Measurements from ENCODE around the gene LRPAP1. TPM values are rescaled to one million over a fixed set of nuclear protein-coding genes. Genes with fewer than 3 reads are reported as not detected.

Gene LRPAP1
- total RNA-seq, 4 donors from 2014 or later, result 112 to 153 (median 123) TPM

DNA sequence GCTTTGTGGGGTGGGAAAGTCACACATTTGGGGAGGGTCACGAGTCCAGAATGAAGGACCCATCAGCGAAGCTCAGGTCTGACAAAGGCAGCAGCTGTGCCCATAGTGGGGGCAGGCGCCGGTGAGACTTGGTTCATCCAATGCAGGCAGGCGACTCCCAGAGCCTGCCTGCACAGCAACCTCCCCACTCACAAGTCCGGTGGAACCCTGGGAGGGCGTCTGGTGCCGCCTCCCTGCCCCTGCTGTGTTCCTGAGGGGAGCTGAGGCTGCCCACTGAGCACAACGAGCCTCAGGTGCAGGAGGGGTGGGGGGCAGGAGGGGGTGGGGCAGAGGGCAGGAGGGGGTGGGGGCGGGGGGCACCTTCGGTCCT lies 13.7 kb downstream of the LRPAP1 start:
- H3K4me3 ChIP-seq (ENCODE audit: low read depth, poor library complexity, severe bottlenecking), result no peak overlapping the region
- 89 to 91% methylated on average over 11 of the region's 11 CpGs for WGBS, 2 donors
- intact Hi-C loops (cut with DNase I; ENCODE audit: low total_unique reads), result no loop called here
- TF ChIP-seq POLR2A (IDR thresholded peaks at IDR 0.05), result no peak
- TF ChIP-seq, protein P1, sequence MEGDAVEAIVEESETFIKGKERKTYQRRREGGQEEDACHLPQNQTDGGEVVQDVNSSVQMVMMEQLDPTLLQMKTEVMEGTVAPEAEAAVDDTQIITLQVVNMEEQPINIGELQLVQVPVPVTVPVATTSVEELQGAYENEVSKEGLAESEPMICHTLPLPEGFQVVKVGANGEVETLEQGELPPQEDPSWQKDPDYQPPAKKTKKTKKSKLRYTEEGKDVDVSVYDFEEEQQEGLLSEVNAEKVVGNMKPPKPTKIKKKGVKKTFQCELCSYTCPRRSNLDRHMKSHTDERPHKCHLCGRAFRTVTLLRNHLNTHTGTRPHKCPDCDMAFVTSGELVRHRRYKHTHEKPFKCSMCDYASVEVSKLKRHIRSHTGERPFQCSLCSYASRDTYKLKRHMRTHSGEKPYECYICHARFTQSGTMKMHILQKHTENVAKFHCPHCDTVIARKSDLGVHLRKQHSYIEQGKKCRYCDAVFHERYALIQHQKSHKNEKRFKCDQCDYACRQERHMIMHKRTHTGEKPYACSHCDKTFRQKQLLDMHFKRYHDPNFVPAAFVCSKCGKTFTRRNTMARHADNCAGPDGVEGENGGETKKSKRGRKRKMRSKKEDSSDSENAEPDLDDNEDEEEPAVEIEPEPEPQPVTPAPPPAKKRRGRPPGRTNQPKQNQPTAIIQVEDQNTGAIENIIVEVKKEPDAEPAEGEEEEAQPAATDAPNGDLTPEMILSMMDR (IDR thresholded peaks at IDR 0.05), result no peak
- DNase-seq (ENCODE audit: low spot score in 2 of 2), result no peak

GRCh38 chr4:3517731-3518510 lies 14.3 kb downstream of the LRPAP1 start:
- TF ChIP-seq, protein P1 (IDR thresholded peaks at IDR 0.05), result no peak
- no peak for TF ChIP-seq POLR2A (IDR thresholded peaks at IDR 0.05)
- 92% methylated on average over 49 of the region's 49 CpGs for WGBS, 2 donors
- intact Hi-C loops (cut with DNase I; ENCODE audit: low total_unique reads), result no loop called here
- DNase-seq (ENCODE audit: low spot score in 2 of 2), result peak in 1 of 2 donors; percentile 80
- H3K4me3 ChIP-seq (ENCODE audit: low read depth, poor library complexity, severe bottlenecking), result no peak overlapping the region

DNA sequence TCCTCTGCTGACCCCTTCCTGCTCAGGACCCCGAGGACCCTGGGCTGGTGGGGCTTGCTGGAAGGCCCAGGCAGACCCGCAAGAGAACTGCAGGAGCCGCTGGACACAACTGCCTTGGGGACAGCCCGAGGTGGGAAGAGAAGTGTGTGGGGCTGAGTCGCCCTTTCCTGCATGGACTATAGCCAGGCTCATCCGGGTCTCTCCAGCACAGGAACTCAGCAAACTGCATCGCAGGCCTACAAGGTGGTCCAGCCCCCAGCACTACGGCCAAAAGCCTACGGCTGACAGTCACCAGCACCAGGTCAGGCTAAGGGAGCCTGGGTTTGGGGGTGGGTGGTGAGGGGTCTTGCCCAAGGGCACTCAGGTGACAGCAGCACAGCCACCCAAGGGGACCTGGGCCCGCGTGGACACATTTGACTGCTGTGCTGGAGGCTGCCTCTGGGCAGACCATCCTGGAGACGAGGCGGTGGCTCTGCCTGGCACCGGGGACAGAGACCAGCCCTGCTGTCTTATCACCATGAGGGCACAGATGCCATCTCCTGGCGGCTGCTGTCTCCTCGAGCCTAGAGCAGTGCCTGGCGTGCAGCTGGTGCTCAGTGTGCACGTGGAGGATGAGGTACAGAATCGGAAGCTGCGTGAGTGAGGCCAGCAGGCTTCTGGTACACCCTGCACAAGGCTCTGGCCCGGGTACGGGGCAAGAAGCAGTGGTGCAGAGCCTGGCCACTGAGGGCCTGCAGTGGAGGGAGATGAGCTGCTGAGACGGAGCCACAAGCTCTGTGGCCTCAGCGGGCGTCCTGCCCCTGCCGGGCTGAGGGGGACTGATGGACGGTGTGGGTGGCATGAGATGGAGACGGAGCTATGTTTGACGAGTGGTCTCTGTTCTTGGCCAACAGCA lies 15.1 kb downstream of the LRPAP1 start:
- TF ChIP-seq POLR2A (IDR thresholded peaks at IDR 0.05), result no peak
- TF ChIP-seq, protein P1 (IDR thresholded peaks at IDR 0.05), result no peak
- H3K4me3 ChIP-seq (ENCODE audit: low read depth, poor library complexity, severe bottlenecking), result no peak overlapping the region
- DNase-seq (ENCODE audit: low spot score in 2 of 2), result no peak
- 92% methylated on average over 26 to 28 of the region's 29 CpGs for WGBS, 2 donors
- intact Hi-C loops (cut with DNase I; ENCODE audit: low total_unique reads), result no loop called here

- intact Hi-C loops (cut with DNase I; ENCODE audit: low total_unique reads), result no loop called here
- no peak overlapping the region for H3K4me3 ChIP-seq (ENCODE audit: low read depth, poor library complexity, severe bottlenecking)
- WGBS, 2 donors, result 92 to 95% methylated on average over 21 to 26 of the region's 32 CpGs
- DNase-seq (ENCODE audit: low spot score in 2 of 2), result no peak
- TF ChIP-seq, protein P1 (IDR thresholded peaks at IDR 0.05), result no peak
- no peak for TF ChIP-seq POLR2A (IDR thresholded peaks at IDR 0.05)
Measured at GRCh38 chr4:3516061-3516835, 16.0 kb downstream of the LRPAP1 start.

DNA sequence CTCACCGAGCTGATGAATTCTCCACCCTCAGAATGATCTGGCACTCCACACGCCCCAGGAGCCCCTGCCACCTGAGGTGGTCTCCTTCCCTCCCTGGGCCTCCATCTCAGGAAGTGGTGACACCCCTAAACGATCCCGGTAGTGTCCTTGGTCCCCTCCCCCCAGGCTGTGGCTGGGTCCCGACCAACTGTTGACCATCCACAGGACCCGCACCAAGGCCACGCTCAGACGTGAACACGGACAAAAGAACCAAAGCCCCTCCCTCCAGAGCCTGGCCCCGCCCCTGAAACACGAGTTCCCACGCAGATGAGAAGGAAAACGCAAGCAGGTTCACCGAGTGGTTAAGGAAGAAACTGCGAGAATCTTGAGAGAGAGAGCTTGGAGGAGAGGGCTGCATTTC lies 16.6 kb downstream of the LRPAP1 start:
- DNase-seq (ENCODE audit: low spot score in 2 of 2), result no peak
- WGBS, 2 donors, result 84 to 87% methylated on average over 14 to 15 of the region's 15 CpGs
- no peak overlapping the region for H3K4me3 ChIP-seq (ENCODE audit: low read depth, poor library complexity, severe bottlenecking)
- TF ChIP-seq, protein P1 (IDR thresholded peaks at IDR 0.05), result no peak
- intact Hi-C loops (cut with DNase I; ENCODE audit: low total_unique reads), result no loop called here
